Measurements from ENCODE around the gene CDCA4.

DNA sequence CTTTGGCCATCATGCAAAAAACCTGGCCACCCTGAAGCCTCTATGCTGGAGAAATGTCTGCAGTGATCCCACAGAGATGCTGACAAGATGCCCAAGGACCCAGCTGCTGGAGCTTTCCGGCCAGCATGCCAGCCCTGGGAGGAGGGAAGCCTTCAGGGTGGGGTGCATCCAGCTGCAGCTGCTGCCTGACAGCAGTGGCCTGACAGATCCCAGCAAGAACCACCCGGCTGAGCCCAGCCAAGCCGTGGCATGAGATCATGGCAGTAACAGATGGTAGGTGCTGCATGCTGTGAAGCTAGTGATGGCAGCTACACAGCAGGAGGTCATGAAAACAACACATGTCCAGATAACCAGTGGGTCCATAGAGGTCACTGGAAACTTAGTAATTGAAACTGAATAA lies 21.5 kb downstream of the CDCA4 start:
- TF ChIP-seq POLR2AphosphoS5 (IDR thresholded peaks at IDR 0.05; ENCODE audit: low read depth, low read length) (no peak), TAF1 (IDR thresholded peaks at IDR 0.05; ENCODE audit: borderline replicate concordance, insufficient read depth, low read length) (no peak), SIN3A (IDR thresholded peaks at IDR 0.05; ENCODE audit: borderline replicate concordance, insufficient read depth, low read length) (no peak), FOXP2 (optimal IDR thresholded peaks at IDR 0.05; ENCODE audit: borderline replicate concordance, extremely low read depth, extremely low read length, insufficient read depth) (no peak)
- TF ChIP-seq, protein P1, sequence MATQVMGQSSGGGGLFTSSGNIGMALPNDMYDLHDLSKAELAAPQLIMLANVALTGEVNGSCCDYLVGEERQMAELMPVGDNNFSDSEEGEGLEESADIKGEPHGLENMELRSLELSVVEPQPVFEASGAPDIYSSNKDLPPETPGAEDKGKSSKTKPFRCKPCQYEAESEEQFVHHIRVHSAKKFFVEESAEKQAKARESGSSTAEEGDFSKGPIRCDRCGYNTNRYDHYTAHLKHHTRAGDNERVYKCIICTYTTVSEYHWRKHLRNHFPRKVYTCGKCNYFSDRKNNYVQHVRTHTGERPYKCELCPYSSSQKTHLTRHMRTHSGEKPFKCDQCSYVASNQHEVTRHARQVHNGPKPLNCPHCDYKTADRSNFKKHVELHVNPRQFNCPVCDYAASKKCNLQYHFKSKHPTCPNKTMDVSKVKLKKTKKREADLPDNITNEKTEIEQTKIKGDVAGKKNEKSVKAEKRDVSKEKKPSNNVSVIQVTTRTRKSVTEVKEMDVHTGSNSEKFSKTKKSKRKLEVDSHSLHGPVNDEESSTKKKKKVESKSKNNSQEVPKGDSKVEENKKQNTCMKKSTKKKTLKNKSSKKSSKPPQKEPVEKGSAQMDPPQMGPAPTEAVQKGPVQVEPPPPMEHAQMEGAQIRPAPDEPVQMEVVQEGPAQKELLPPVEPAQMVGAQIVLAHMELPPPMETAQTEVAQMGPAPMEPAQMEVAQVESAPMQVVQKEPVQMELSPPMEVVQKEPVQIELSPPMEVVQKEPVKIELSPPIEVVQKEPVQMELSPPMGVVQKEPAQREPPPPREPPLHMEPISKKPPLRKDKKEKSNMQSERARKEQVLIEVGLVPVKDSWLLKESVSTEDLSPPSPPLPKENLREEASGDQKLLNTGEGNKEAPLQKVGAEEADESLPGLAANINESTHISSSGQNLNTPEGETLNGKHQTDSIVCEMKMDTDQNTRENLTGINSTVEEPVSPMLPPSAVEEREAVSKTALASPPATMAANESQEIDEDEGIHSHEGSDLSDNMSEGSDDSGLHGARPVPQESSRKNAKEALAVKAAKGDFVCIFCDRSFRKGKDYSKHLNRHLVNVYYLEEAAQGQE (IDR thresholded peaks at IDR 0.05; ENCODE audit: insufficient read depth in 1 of 2, low read depth in 2 of 2, low read length in 2 of 2): no peak
